ENCODE measurements around the gene COL19A1. TPM values are rescaled to one million over a fixed set of nuclear protein-coding genes. Genes with fewer than 3 reads are reported as not detected.
"Not testable (repeated sequence)": the region's sequence is repeated elsewhere in the genome, so short reads cannot be mapped to it uniquely, and the experiment has no call there.

COL19A1 gene
- under 0.01 TPM for total RNA-seq

- DNase-seq (ENCODE audit: low read depth in 2 of 3, low spot score in 2 of 3): peak in 2 of 3 donors; percentile 11 to 39
These were observed at the start of gene COL19A1 for GRCh38 chr6:69866351-69866769. TSS of gene COL19A1 (plus strand) at chr6:69866556. CDS start at chr6:69879568, 13,012 bp downstream.

GRCh38 chr6:69816569-69816968 lies 49.8 kb upstream of the COL19A1 start:
- DNase-seq (ENCODE audit: low read depth in 2 of 3, low spot score in 2 of 3): no peak

GRCh38 chr6:69817358-69817757 lies 49.0 kb upstream of the COL19A1 start:
- no peak for DNase-seq (ENCODE audit: low read depth in 2 of 3, low spot score in 2 of 3)

GRCh38 chr6:69818223-69818930 lies 48.0 kb upstream of the COL19A1 start:
- DNase-seq (ENCODE audit: low read depth in 2 of 3, low spot score in 2 of 3): no peak

GRCh38 chr6:69819138-69819537 lies 47.2 kb upstream of the COL19A1 start:
- no peak for DNase-seq (ENCODE audit: low read depth in 2 of 3, low spot score in 2 of 3)

- no peak for DNase-seq (ENCODE audit: low read depth in 2 of 3, low spot score in 2 of 3)
These were observed 46.3 kb upstream of the COL19A1 start for GRCh38 chr6:69820018-69820417.

GRCh38 chr6:69820438-69820837 lies 45.9 kb upstream of the COL19A1 start:
- no peak for DNase-seq (ENCODE audit: low read depth in 2 of 3, low spot score in 2 of 3)

- DNase-seq (ENCODE audit: low read depth in 2 of 3, low spot score in 2 of 3): not testable (repeated sequence)
These were observed 42.0 kb upstream of the COL19A1 start for GRCh38 chr6:69824355-69824754.

GRCh38 chr6:69825904-69826303 lies 40.5 kb upstream of the COL19A1 start:
- DNase-seq (ENCODE audit: low read depth in 2 of 3, low spot score in 2 of 3): no peak

- no peak for DNase-seq (ENCODE audit: low read depth in 2 of 3, low spot score in 2 of 3)
These were observed 39.0 kb upstream of the COL19A1 start for GRCh38 chr6:69827276-69827893.

GRCh38 chr6:69832558-69832957 lies 33.8 kb upstream of the COL19A1 start:
- DNase-seq (ENCODE audit: low read depth in 2 of 3, low spot score in 2 of 3): no peak

GRCh38 chr6:69835414-69836179 lies 30.8 kb upstream of the COL19A1 start:
- DNase-seq (ENCODE audit: low read depth in 2 of 3, low spot score in 2 of 3): peak in 2 of 3 donors; percentile 42 to 62

- no peak for DNase-seq (ENCODE audit: low read depth in 2 of 3, low spot score in 2 of 3)
These were observed 24.5 kb upstream of the COL19A1 start for GRCh38 chr6:69841862-69842261.

GRCh38 chr6:69843189-69843588 lies 23.2 kb upstream of the COL19A1 start:
- no peak for DNase-seq (ENCODE audit: low read depth in 2 of 3, low spot score in 2 of 3)

GRCh38 chr6:69846312-69846711 lies 20.0 kb upstream of the COL19A1 start:
- no peak for DNase-seq (ENCODE audit: low read depth in 2 of 3, low spot score in 2 of 3)

- no peak for DNase-seq (ENCODE audit: low read depth in 2 of 3, low spot score in 2 of 3)
These were observed 19.4 kb upstream of the COL19A1 start for GRCh38 chr6:69846770-69847491.

- no peak for DNase-seq (ENCODE audit: low read depth in 2 of 3, low spot score in 2 of 3)
These were observed 18.9 kb upstream of the COL19A1 start for GRCh38 chr6:69847492-69847788.

- DNase-seq (ENCODE audit: low read depth in 2 of 3, low spot score in 2 of 3): no peak
These were observed 17.8 kb upstream of the COL19A1 start for GRCh38 chr6:69848552-69848951.

- DNase-seq (ENCODE audit: low read depth in 2 of 3, low spot score in 2 of 3): no peak
These were observed 13.7 kb upstream of the COL19A1 start for GRCh38 chr6:69852706-69853105.

GRCh38 chr6:69861986-69862385 lies 4.4 kb upstream of the COL19A1 start:
- DNase-seq (ENCODE audit: low read depth in 2 of 3, low spot score in 2 of 3): no peak

GRCh38 chr6:69863766-69864165 lies 2.6 kb upstream of the COL19A1 start:
- no peak for DNase-seq (ENCODE audit: low read depth in 2 of 3, low spot score in 2 of 3)
